HG03103 (cell line): ENCODE results near the gene SIX1.

Source experiments
- ATAC-seq: cut with Tn5 transposase; IDR thresholded peaks from one replicate; pipeline ENCODE4 v1.9.1; 2021; ENCODE audit warnings: low read depth; ENCODE audit not compliant: unreplicated experiment

The SIX1 gene

GRCh38 chr14:60602291-60602690, 47.0 kb downstream of the SIX1 start:
- ATAC-seq, result no peak

- no peak for ATAC-seq
Measured at GRCh38 chr14:60599727-60600126, 49.5 kb downstream of the SIX1 start.

- no peak for ATAC-seq
Measured at GRCh38 chr14:60596139-60596538, 53.1 kb downstream of the SIX1 start.

GRCh38 chr14:60594062-60594461, 55.2 kb downstream of the SIX1 start:
- no peak for ATAC-seq
